Neural progenitor cell (in vitro differentiated cells): Measurements from ENCODE around the gene PSMB3. TPM values are rescaled to one million over a fixed set of nuclear protein-coding genes. Genes with fewer than 3 reads are reported as not detected.
A peak's percentile ranks its signal among the peaks of the same experiment; 100 is the strongest.

ENCODE experiments used
- DNase-seq: peaks from one replicate; pipeline ENCODE4 v3.0.0-alpha.2; 2016; ENCODE audit warnings: low spot score
- H2AFZ ChIP-seq: fragments of 200-600 bp; sonication (generic); replicated peaks from 2 replicates; pipeline ENCODE4 v1.6.1; 2016; ENCODE audit warnings: antibody characterized with exemption
- H3F3A ChIP-seq: fragments of 200-600 bp; sonication (generic); 2 replicates; pipeline ENCODE4 v1.6.1; 2016; ENCODE audit warnings: antibody characterized with exemption, low read depth
- H3K27ac ChIP-seq: fragments of 200-600 bp; sonication (generic); 2 replicates; pipeline ENCODE4 v1.5.1; 2016; ENCODE audit warnings: mild to moderate bottlenecking
- H3K27me3 ChIP-seq: fragments of 200-600 bp; sonication (generic); 2 replicates; pipeline ENCODE4 v1.6.1; 2016; ENCODE audit warnings: mild to moderate bottlenecking, moderate library complexity
- H3K36me3 ChIP-seq: fragments of 200-600 bp; sonication (generic); 2 replicates; pipeline ENCODE4 v1.5.1; 2016
- H3K4me1 ChIP-seq: fragments of 200-600 bp; sonication (generic); 2 replicates; pipeline ENCODE4 v1.6.1; 2016; ENCODE audit warnings: mixed run types
- H3K4me2 ChIP-seq: fragments of 200-600 bp; sonication (generic); 2 replicates; pipeline ENCODE4 v1.6.1; 2016
- H3K4me3 ChIP-seq: fragments of 200-600 bp; sonication (generic); 2 replicates; pipeline ENCODE4 v1.5.1; 2016
- H3K79me2 ChIP-seq: fragments of 200-600 bp; sonication (generic); 2 replicates; pipeline ENCODE4 v1.6.1; 2016; ENCODE audit warnings: low read depth
- H3K9ac ChIP-seq: fragments of 200-600 bp; sonication (generic); 2 replicates; pipeline ENCODE4 v1.6.1; 2016
- H3K9me3 ChIP-seq: fragments of 200-600 bp; sonication (generic); 2 replicates; pipeline ENCODE4 v1.5.1; 2016; ENCODE audit warnings: low read depth
- H4K20me1 ChIP-seq: fragments of 200-600 bp; sonication (generic); 2 replicates; pipeline ENCODE4 v1.6.1; 2016; ENCODE audit warnings: low read depth
- H3K27ac Mint-ChIP-seq: 3 replicates; pipeline ENCODE4 v1.8.0; 2021; ENCODE audit warnings: mixed read lengths
- H3K27me3 Mint-ChIP-seq: 2 replicates; pipeline ENCODE4 v1.8.0; 2022; ENCODE audit warnings: low read depth, mild to moderate bottlenecking, inconsistent platforms, moderate library complexity, mixed read lengths; ENCODE audit not compliant: insufficient read depth
- H3K36me3 Mint-ChIP-seq: 3 replicates; pipeline ENCODE4 v1.8.0; 2021; ENCODE audit warnings: mixed read lengths
- H3K4me1 Mint-ChIP-seq: 3 replicates; pipeline ENCODE4 v1.8.0; 2021; ENCODE audit warnings: mixed read lengths
- H3K4me3 Mint-ChIP-seq: 3 replicates; pipeline ENCODE4 v1.8.0; 2021; ENCODE audit warnings: mild to moderate bottlenecking, moderate library complexity, mixed read lengths
- H3K9me3 Mint-ChIP-seq: 3 replicates; pipeline ENCODE4 v1.8.0; 2020; ENCODE audit warnings: mixed read lengths
- CTCF ChIP-seq: fragments of 200-600 bp; sonication (generic); IDR thresholded peaks from 2 replicates; pipeline ENCODE4 v1.5.1; 2017; ENCODE audit warnings: antibody characterized with exemption, mild to moderate bottlenecking
- EZH2 ChIP-seq: fragments of 200-600 bp; sonication (generic); IDR thresholded peaks from 2 replicates; pipeline ENCODE4 v1.6.1; 2017; ENCODE audit warnings: antibody characterized with exemption, mild to moderate bottlenecking, moderate library complexity
- EZH2phosphoT487 ChIP-seq: fragments of 200-600 bp; sonication (generic); IDR thresholded peaks from 2 replicates; pipeline ENCODE4 v1.6.1; 2017; ENCODE audit warnings: antibody characterized with exemption
- total RNA-seq: library from RNA; depleted of rRNA; stranded (reverse); fragments of >200 nt; gene quantifications from 2 replicates; pipeline ENCODE4 v1.2.3, GENCODE V29; 2015; ENCODE audit warnings: low replicate concordance

The PSMB3 gene
- total RNA-seq, 1 donor from 2014 or later, result 127 TPM

- H3K4me3 Mint-ChIP-seq, result peak overlapping the region; percentile 24
- no peaks in the 10 kb centered on the region for H3K9me3 Mint-ChIP-seq
Measured at GRCh38 chr17:38738007-38738662, 14.4 kb upstream of the PSMB3 start.

GRCh38 chr17:38738686-38739085 lies 13.9 kb upstream of the PSMB3 start:
- Histone ChIP-seq H3K27ac (no peak overlapping the region), H2AFZ (no peak overlapping the region), H3K9me3 (no peaks in the 10 kb centered on the region), H3K4me2 (no peak overlapping the region), H3K9ac (no peak overlapping the region), H3K36me3 (no peaks in the 10 kb centered on the region), H3K79me2 (peaks cover 51% of the 10 kb centered on the region), H3F3A (peaks cover 30% of the 10 kb centered on the region), H3K4me1 (peaks cover 3% of the 10 kb centered on the region), H3K4me3 (no peak overlapping the region), H3K27me3 (no peaks in the 10 kb centered on the region), H4K20me1 (peaks cover 94% of the 10 kb centered on the region)
- H3K4me3 Mint-ChIP-seq, result no peak overlapping the region
- H3K4me1 Mint-ChIP-seq, result peaks cover 30% of the 10 kb centered on the region
- DNase-seq, result no peak
- H3K9me3 Mint-ChIP-seq, result no peaks in the 10 kb centered on the region
- H3K27me3 Mint-ChIP-seq, result peaks cover 4% of the 10 kb centered on the region
- no peak for TF ChIP-seq EZH2
- TF ChIP-seq CTCF, result no peak
- no peak for TF ChIP-seq EZH2phosphoT487
- peaks cover 8% of the 10 kb centered on the region for H3K36me3 Mint-ChIP-seq
- no peak overlapping the region for H3K27ac Mint-ChIP-seq

More at GRCh38 chr17:38738007-38738662, 14.4 kb upstream of the PSMB3 start:
- H3K4me1 Mint-ChIP-seq, result peaks cover 24% of the 10 kb centered on the region
- no peaks in the 10 kb centered on the region for H3K4me1 ChIP-seq
- H3K79me2 ChIP-seq, result peaks cover 45% of the 10 kb centered on the region
- no peak overlapping the region for H3K4me2 ChIP-seq
- no peak overlapping the region for H2AFZ ChIP-seq
- no peak for TF ChIP-seq EZH2phosphoT487
- TF ChIP-seq EZH2, result no peak
- no peak for TF ChIP-seq CTCF
- H3K9me3 ChIP-seq, result no peaks in the 10 kb centered on the region
- no peaks in the 10 kb centered on the region for H3K36me3 ChIP-seq
- no peaks in the 10 kb centered on the region for H3K27me3 ChIP-seq
- H3K4me3 ChIP-seq, result no peak overlapping the region
- no peak overlapping the region for H3K9ac ChIP-seq
- H3K27me3 Mint-ChIP-seq, result peaks cover 5% of the 10 kb centered on the region
- peaks cover 94% of the 10 kb centered on the region for H4K20me1 ChIP-seq
- no peak for DNase-seq
- H3K27ac ChIP-seq, result no peak overlapping the region
- peaks cover 9% of the 10 kb centered on the region for H3K36me3 Mint-ChIP-seq
- peaks cover 30% of the 10 kb centered on the region for H3F3A ChIP-seq
- H3K27ac Mint-ChIP-seq, result peak overlapping the region; percentile 8

GRCh38 chr17:38739305-38739704 lies 13.2 kb upstream of the PSMB3 start:
- no peaks in the 10 kb centered on the region for H3K36me3 ChIP-seq
- no peak overlapping the region for H3K4me2 ChIP-seq
- peaks cover 94% of the 10 kb centered on the region for H4K20me1 ChIP-seq
- H3K27ac ChIP-seq, result no peak overlapping the region
- peaks cover 9% of the 10 kb centered on the region for H3K4me1 ChIP-seq
- peaks cover 36% of the 10 kb centered on the region for H3K4me1 Mint-ChIP-seq
- no peak overlapping the region for H3K4me3 ChIP-seq
- no peak overlapping the region for H3K9ac ChIP-seq
- H3F3A ChIP-seq, result peaks cover 30% of the 10 kb centered on the region
- peaks cover 11% of the 10 kb centered on the region for H3K36me3 Mint-ChIP-seq
- no peak overlapping the region for H3K27ac Mint-ChIP-seq
- no peak overlapping the region for H3K4me3 Mint-ChIP-seq
- H3K27me3 Mint-ChIP-seq, result peaks cover 6% of the 10 kb centered on the region
- H2AFZ ChIP-seq, result no peak overlapping the region
- TF ChIP-seq EZH2phosphoT487, result no peak
- H3K9me3 ChIP-seq, result no peaks in the 10 kb centered on the region
- peaks cover 57% of the 10 kb centered on the region for H3K79me2 ChIP-seq
- H3K27me3 ChIP-seq, result no peaks in the 10 kb centered on the region
- no peak for DNase-seq
- no peaks in the 10 kb centered on the region for H3K9me3 Mint-ChIP-seq

- H3K27ac ChIP-seq, result no peak overlapping the region
- no peaks in the 10 kb centered on the region for H3K27me3 ChIP-seq
- DNase-seq, result no peak
- no peaks in the 10 kb centered on the region for H3K36me3 ChIP-seq
- TF ChIP-seq EZH2, result no peak
- TF ChIP-seq CTCF, result no peak
- TF ChIP-seq EZH2phosphoT487, result no peak
- H3K27ac Mint-ChIP-seq, result no peak overlapping the region
- peaks cover 64% of the 10 kb centered on the region for H3K79me2 ChIP-seq
- H3K9me3 Mint-ChIP-seq, result no peaks in the 10 kb centered on the region
- H2AFZ ChIP-seq, result no peak overlapping the region
- H3K9ac ChIP-seq, result no peak overlapping the region
- H4K20me1 ChIP-seq, result peaks cover 94% of the 10 kb centered on the region
- peaks cover 27% of the 10 kb centered on the region for H3F3A ChIP-seq
- no peak overlapping the region for H3K4me2 ChIP-seq
- peaks cover 14% of the 10 kb centered on the region for H3K36me3 Mint-ChIP-seq
- H3K4me3 ChIP-seq, result no peak overlapping the region
- no peak overlapping the region for H3K4me3 Mint-ChIP-seq
- peaks cover 8% of the 10 kb centered on the region for H3K27me3 Mint-ChIP-seq
- no peaks in the 10 kb centered on the region for H3K9me3 ChIP-seq
- H3K4me1 Mint-ChIP-seq, result peaks cover 37% of the 10 kb centered on the region
- peaks cover 10% of the 10 kb centered on the region for H3K4me1 ChIP-seq
Measured at GRCh38 chr17:38740044-38740443, 12.5 kb upstream of the PSMB3 start.
